NT2/D1 (cell line): ENCODE data around the gene ATG2A.

ENCODE experiments used
- YY1 ChIP-seq: IDR thresholded peaks from 2 replicates; pipeline ENCODE4 v1.6.1; 2011; ENCODE audit not compliant: insufficient read length, insufficient read depth
- ZNF274 ChIP-seq: IDR thresholded peaks from 2 replicates; pipeline ENCODE4 v1.6.1; 2011; ENCODE audit warnings: mild to moderate bottlenecking, low read depth, low read length

GRCh38 chr11:64910451-64911093 is 6.4 kb downstream of the ATG2A start:
- no peak for TF ChIP-seq ZNF274
- no peak for TF ChIP-seq YY1
